ENCODE measurements around the gene RFNG.

Gene RFNG

DNA sequence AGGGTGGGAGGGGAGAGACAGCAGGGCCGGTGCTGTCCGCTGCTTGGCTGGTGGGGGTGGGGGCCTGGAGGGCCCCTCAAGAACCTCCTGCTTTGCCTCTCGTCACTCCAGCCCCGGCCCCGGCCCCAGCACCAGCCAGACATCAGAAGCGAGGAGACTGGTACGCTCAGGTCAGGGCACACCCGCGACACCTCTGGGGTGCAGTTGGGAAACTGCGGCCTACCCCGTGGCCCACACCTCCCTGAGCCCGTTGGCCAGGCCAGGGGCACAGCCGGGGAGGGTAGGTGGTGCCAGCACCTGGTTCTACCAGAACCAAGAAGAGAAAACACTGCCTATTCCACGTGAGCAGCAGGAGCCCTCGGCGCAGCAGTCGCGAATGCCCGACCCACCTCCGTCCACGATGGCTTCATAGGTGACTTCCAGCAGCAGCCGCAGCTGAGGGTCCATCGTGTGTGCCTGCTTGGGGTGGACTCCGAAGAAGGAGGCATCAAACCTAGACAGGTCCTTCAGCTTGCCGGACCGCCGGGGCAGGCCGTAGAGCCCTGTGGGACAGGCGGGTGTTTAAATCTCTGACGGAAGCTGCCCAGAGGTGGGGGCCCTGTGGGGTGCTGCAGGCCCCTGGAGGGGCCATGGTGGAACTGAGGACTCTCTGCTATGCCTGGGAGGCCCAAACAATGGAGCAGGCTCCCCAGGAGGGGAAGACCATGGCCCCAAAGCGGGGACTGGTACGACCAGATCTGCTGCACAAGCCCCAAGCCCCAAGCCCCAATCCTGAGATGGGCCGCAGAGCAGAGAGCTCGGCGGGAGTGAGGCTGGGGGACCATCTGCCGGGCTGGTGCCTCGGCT lies 43.5 kb upstream of the RFNG start:
- Histone ChIP-seq H3K27ac (ENCODE audit: low read length) (no peak overlapping the region), H3K4me1 (ENCODE audit: insufficient read depth, low read length) (peaks cover 8% of the 10 kb centered on the region; the same call in 1 of the 2 replicates), H3K4me3 (ENCODE audit: low read length) (no peak overlapping the region; the same call in 1 of the 2 replicates), H3K9ac (ENCODE audit: low read depth, low read length) (no peak overlapping the region), H3K9me3 (ENCODE audit: insufficient read depth, low read depth, low read length) (no peaks in the 10 kb centered on the region), H3K36me3 (ENCODE audit: insufficient read depth, low read depth, low read length) (peaks cover 59% of the 10 kb centered on the region), H3K27me3 (ENCODE audit: insufficient read depth, low read length) (no peaks in the 10 kb centered on the region)

- no peaks in the 10 kb centered on the region for H3K27me3 ChIP-seq (ENCODE audit: insufficient read depth, low read length)
- no peak overlapping the region for H3K4me3 ChIP-seq (ENCODE audit: low read length)
- H3K9ac ChIP-seq (ENCODE audit: low read depth, low read length): no peak overlapping the region
- peaks cover 4% of the 10 kb centered on the region; the same call in 1 of the 2 replicates for H3K4me1 ChIP-seq (ENCODE audit: insufficient read depth, low read length)
- H3K27ac ChIP-seq (ENCODE audit: low read length): no peak overlapping the region
- peaks cover 79% of the 10 kb centered on the region for H3K36me3 ChIP-seq (ENCODE audit: insufficient read depth, low read depth, low read length)
- no peaks in the 10 kb centered on the region for H3K9me3 ChIP-seq (ENCODE audit: insufficient read depth, low read depth, low read length)
Observed at GRCh38 chr17:82092995-82093751, 41.6 kb upstream of the RFNG start.

- Histone ChIP-seq H3K27me3 (ENCODE audit: insufficient read depth, low read length) (no peaks in the 10 kb centered on the region), H3K27ac (ENCODE audit: low read length) (no peak overlapping the region), H3K4me3 (ENCODE audit: low read length) (no peak overlapping the region), H3K36me3 (ENCODE audit: insufficient read depth, low read depth, low read length) (peaks cover 85% of the 10 kb centered on the region), H3K9ac (ENCODE audit: low read depth, low read length) (no peak overlapping the region), H3K9me3 (ENCODE audit: insufficient read depth, low read depth, low read length) (no peaks in the 10 kb centered on the region), H3K4me1 (ENCODE audit: insufficient read depth, low read length) (peaks cover 4% of the 10 kb centered on the region; the same call in 1 of the 2 replicates)
Observed at GRCh38 chr17:82092628-82092994, 41.0 kb upstream of the RFNG start.

GRCh38 chr17:82092094-82092586 lies 40.5 kb upstream of the RFNG start:
- Histone ChIP-seq H3K36me3 (ENCODE audit: insufficient read depth, low read depth, low read length) (peaks cover 90% of the 10 kb centered on the region), H3K27me3 (ENCODE audit: insufficient read depth, low read length) (no peaks in the 10 kb centered on the region), H3K4me1 (ENCODE audit: insufficient read depth, low read length) (peaks cover 4% of the 10 kb centered on the region; the same call in 1 of the 2 replicates), H3K9me3 (ENCODE audit: insufficient read depth, low read depth, low read length) (no peaks in the 10 kb centered on the region), H3K9ac (ENCODE audit: low read depth, low read length) (no peak overlapping the region), H3K4me3 (ENCODE audit: low read length) (no peak overlapping the region), H3K27ac (ENCODE audit: low read length) (no peak overlapping the region)

DNA sequence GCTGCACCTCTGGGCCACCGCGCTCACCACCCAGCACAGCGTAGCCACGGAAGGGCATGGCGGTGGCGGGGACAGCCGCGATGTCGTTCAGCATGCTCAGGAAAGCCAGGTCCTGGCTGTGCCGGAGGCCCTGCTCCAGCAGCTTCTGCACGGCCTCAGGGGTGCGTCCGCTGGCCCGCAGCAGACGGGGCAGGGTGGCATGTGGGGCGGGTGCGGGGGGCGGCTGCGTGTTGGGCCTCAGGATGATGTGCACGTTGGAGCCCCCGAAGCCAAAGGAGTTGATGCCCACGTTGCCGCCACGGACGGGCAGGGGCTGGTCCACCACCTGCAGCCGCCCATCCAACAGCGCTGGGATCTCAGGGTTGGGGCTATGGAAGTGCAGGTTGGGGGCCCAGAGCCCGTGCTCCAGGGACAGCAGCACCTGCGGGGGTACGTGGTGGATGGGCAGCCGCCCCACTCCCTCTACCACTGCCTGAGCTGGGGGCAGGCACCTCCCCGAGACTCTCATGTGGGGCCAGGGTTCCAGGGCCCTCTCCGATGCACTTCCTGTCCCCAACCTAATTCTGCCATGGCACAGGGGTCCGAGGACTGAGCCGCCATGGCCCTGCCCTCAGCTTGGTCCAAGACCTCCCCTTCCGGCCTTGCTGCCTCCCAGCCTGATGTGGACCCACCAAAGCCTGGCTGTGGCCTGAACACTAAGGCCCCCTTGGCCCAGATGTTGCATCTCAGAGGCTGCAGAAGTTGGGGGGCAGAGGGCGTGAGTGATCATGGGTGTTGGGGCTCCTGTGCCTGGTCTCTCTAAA lies 39.9 kb upstream of the RFNG start:
- Histone ChIP-seq H3K36me3 (ENCODE audit: insufficient read depth, low read depth, low read length) (peaks cover 95% of the 10 kb centered on the region), H3K27ac (ENCODE audit: low read length) (no peak overlapping the region), H3K27me3 (ENCODE audit: insufficient read depth, low read length) (no peaks in the 10 kb centered on the region)

DNA sequence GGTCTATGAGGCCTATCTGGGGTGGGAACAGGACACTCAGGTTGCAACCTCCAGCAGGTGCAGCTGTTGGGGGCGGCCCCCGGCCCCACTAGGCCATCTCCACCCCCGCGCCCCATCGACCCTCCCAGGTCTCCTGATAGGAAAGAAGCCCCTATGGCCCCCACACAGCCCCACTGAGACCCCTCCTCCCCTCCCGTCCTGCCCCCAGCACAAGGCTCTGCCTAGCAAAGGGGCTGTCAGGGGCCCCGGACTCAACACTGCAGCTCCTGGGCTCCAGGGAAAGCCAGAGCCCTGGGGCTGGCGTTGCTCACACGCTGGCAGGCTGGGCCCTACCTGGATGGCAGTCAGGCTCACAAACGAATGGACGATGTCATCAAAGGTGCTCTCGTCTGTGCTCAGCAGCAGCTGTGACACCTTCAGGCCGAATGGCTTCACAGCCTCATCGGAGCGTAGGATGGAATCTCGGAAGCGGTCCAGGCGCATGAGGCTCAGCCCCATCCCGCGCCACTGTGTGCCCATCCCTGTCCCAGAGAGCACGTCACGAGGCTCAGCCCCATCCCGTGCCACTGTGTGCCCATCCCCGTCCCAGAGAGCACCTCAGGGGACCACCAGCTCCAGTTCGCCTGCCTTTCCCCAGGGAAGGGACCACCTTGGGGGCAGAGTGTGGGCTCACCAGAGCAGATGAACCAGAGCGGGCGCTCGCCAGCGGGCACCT lies 39.1 kb upstream of the RFNG start:
- H3K27ac ChIP-seq (ENCODE audit: low read length): no peak overlapping the region
- no peak overlapping the region for H3K9ac ChIP-seq (ENCODE audit: low read depth, low read length)
- H3K9me3 ChIP-seq (ENCODE audit: insufficient read depth, low read depth, low read length): no peaks in the 10 kb centered on the region
- no peak overlapping the region for H3K4me3 ChIP-seq (ENCODE audit: low read length)
- H3K4me1 ChIP-seq (ENCODE audit: insufficient read depth, low read length): no peaks in the 10 kb centered on the region
- no peaks in the 10 kb centered on the region for H3K27me3 ChIP-seq (ENCODE audit: insufficient read depth, low read length)
- peaks cover 95% of the 10 kb centered on the region for H3K36me3 ChIP-seq (ENCODE audit: insufficient read depth, low read depth, low read length)

More for the DNA sequence above, 39.9 kb upstream of the RFNG start:
- H3K4me3 ChIP-seq (ENCODE audit: low read length): no peak overlapping the region
- H3K9ac ChIP-seq (ENCODE audit: low read depth, low read length): no peak overlapping the region
- peaks cover 4% of the 10 kb centered on the region; the same call in 1 of the 2 replicates for H3K4me1 ChIP-seq (ENCODE audit: insufficient read depth, low read length)
- no peaks in the 10 kb centered on the region for H3K9me3 ChIP-seq (ENCODE audit: insufficient read depth, low read depth, low read length)

GRCh38 chr17:82089723-82090548 lies 38.3 kb upstream of the RFNG start:
- no peaks in the 10 kb centered on the region for H3K4me1 ChIP-seq (ENCODE audit: insufficient read depth, low read length)

GRCh38 chr17:82088838-82089722 lies 37.5 kb upstream of the RFNG start:
- Histone ChIP-seq H3K27me3 (ENCODE audit: insufficient read depth, low read length) (no peaks in the 10 kb centered on the region), H3K4me1 (ENCODE audit: insufficient read depth, low read length) (no peaks in the 10 kb centered on the region), H3K36me3 (ENCODE audit: insufficient read depth, low read depth, low read length) (peaks cover 98% of the 10 kb centered on the region), H3K4me3 (ENCODE audit: low read length) (no peak overlapping the region), H3K9ac (ENCODE audit: low read depth, low read length) (no peak overlapping the region), H3K9me3 (ENCODE audit: insufficient read depth, low read depth, low read length) (no peaks in the 10 kb centered on the region), H3K27ac (ENCODE audit: low read length) (no peak overlapping the region)

More at GRCh38 chr17:82089723-82090548, 38.3 kb upstream of the RFNG start:
- Histone ChIP-seq H3K9me3 (ENCODE audit: insufficient read depth, low read depth, low read length) (no peaks in the 10 kb centered on the region), H3K27ac (ENCODE audit: low read length) (no peak overlapping the region), H3K4me3 (ENCODE audit: low read length) (no peak overlapping the region), H3K27me3 (ENCODE audit: insufficient read depth, low read length) (no peaks in the 10 kb centered on the region), H3K9ac (ENCODE audit: low read depth, low read length) (no peak overlapping the region), H3K36me3 (ENCODE audit: insufficient read depth, low read depth, low read length) (peaks cover 94% of the 10 kb centered on the region)

DNA sequence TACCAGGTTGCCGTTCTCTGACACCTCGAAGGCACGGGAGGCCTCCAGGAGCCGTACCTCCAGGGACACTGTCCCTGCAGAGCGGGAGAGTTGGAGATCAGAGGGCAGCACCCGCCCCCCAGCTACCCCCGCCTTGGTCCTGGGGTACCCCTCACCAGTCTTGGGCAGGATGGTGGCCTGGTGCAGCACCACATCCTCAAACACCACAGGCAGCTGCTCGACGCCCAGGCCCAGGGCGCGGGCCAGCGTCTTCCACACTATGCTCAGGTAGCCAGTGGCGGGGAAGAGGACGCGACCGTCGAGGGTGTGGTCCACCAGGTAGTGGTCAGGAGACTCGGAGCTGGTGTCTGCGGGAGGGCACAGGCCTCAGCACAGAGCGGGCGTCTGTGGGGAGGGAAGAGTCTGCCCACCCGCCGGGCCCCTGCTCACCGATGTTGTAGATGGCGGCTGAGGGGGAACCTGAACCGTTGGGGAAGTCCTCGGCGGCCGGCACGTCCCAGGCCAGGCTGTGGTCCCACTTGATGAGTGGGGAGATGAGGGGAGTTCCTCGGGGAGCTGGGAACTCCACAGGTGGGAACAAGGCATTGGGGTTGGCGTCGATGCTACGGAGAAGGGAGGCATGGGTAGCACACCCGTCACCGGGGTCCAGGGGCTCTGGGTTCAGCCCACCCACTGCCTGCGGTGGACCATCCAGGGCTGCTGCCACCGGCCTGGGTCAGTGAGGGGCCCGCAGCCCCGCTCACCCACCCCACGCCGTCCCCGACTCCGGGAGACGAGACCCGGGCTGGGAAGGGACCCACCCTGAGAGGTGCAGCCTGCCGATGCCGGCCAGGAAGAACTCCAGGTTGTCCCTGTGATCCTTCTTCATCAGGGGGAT lies 36.6 kb upstream of the RFNG start:
- no peak overlapping the region for H3K27ac ChIP-seq (ENCODE audit: low read length)
- no peaks in the 10 kb centered on the region for H3K4me1 ChIP-seq (ENCODE audit: insufficient read depth, low read length)
- no peaks in the 10 kb centered on the region for H3K27me3 ChIP-seq (ENCODE audit: insufficient read depth, low read length)
- H3K9me3 ChIP-seq (ENCODE audit: insufficient read depth, low read depth, low read length): no peaks in the 10 kb centered on the region
- no peak overlapping the region for H3K4me3 ChIP-seq (ENCODE audit: low read length)
- no peak overlapping the region for H3K9ac ChIP-seq (ENCODE audit: low read depth, low read length)
- peaks cover 100% of the 10 kb centered on the region for H3K36me3 ChIP-seq (ENCODE audit: insufficient read depth, low read depth, low read length)
